Measurements from ENCODE around the gene PSAP. TPM values are rescaled to one million over a fixed set of nuclear protein-coding genes. Genes with fewer than 3 reads are reported as not detected.

The PSAP gene
- total RNA-seq, 1 experiment from 2014 or later: 490 TPM

- DNase-seq (ENCODE audit: low spot score): no peak
Observed at GRCh38 chr10:71845410-71846405, 5.3 kb downstream of the PSAP start.

DNA sequence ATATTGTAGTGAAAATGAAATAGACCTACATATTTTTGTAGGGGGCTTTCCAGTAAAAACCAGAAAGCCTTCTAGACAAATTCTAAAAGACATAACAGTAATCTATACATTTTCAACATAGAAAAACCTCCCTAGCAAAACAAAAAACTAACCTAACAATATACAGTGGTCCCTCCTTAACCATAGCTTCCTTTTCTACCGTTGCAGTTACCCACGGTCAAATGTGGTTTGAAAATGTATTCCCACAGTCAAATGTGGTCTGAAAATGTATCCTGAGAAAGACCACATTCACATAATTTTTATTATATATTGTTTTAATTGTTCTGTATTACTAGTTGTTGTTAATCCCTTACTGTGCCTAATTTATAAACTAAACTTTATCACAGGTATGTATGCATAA is 6.4 kb downstream of the PSAP start:
- no peak for DNase-seq (ENCODE audit: low spot score)

DNA sequence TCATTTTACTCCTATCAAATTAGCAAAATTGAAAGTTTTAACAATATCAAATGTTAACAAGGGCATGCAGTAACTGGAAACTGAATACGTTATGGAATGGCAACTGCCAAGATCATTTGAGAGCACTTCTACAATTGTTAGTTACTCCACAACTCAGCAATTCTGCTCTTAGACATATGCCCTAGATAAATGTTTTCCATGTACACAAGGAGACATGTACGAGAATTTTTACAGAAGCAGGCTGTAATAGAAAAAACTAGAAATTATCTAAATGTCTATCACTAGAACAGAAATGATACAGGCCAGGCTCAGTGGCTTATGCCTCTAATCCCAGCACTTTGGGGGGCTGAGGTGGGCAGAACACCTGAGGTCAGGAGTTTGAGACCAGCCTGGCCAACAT is 7.0 kb downstream of the PSAP start:
- DNase-seq (ENCODE audit: low spot score): no peak

GRCh38 chr10:71842856-71843686 is 8.0 kb downstream of the PSAP start:
- DNase-seq (ENCODE audit: low spot score): no peak

- no peak for DNase-seq (ENCODE audit: low spot score)
Observed at GRCh38 chr10:71842422-71842821, 8.6 kb downstream of the PSAP start.

DNA sequence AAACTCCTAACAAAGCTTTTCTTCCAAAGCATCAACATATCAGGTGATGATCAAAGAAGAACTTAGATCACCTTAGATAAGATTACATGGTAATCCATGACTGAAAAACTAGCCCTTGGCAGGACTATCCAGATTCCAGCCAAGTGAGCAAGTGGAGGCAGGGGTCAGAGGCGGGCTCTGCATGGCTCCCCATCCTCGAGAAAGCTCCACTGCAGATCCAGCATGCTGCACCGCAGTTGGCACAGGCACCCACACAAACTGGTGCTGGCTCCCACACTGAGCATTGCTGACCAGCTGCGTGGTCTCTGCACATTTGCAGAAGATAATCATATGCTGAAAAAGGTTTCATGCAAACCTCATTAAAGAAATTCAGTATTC is 10.1 kb downstream of the PSAP start:
- no peak for DNase-seq (ENCODE audit: low spot score)

DNA sequence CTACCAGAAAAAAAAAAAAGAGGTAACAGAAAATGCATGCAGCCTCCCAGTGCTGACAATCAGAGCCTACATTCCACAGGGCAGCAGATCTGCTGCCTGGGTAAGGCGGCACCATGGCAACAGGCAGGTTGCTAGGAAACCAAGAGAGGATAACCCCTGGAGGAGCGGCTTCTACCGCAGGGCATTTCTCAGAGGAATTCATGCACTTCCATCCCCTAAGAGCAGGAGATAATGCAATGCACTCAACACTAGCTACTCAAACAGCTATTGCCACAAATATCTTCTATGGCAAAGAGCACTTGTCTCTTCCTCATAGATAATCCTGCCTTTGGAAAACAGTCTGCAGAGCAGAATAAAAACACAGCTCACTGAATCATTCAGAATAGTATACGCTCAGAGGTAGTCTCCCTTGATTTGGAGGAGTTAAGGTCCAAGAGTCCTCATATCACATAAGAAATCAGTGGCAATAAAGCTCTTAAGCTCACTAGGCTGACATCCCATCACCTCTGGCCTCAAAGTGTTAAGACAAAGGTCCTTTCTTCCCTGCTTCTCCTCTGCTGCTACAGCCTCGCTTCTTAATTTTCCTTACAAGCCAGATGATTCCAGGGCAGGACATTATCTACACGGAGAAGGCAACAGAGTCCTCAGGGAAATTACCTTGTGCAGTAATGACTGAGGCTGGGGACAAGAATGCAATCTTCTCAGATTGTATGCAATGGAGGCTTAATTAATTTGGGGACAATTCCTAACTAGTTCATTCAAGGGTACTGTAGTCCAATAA is 10.7 kb downstream of the PSAP start:
- peak; percentile 89 for DNase-seq (ENCODE audit: low spot score)

- no peak for DNase-seq (ENCODE audit: low spot score)
Observed at GRCh38 chr10:71838264-71839211, 12.5 kb downstream of the PSAP start.

GRCh38 chr10:71837098-71837827 is 13.8 kb downstream of the PSAP start:
- DNase-seq (ENCODE audit: low spot score): no peak

- DNase-seq (ENCODE audit: low spot score): no peak
Observed at GRCh38 chr10:71836596-71836974, 14.5 kb downstream of the PSAP start.

GRCh38 chr10:71835671-71836595 is 15.1 kb downstream of the PSAP start:
- peak; percentile 79 for DNase-seq (ENCODE audit: low spot score)

DNA sequence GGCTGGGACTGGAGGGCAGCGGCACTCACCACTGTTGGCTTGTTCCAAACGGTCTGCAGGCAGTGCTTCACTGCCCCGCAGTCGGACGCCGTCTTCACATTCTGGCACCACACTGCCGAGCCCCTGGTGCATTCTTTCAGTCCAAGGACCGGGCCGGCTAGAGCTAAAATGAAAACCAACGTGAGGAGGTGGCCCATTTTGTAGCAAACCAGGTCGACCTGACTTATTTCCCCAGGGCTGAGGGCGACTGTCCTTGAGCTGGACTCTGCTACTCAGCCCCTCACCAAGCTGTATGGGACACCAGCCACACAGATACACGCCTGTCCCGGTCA is 16.7 kb downstream of the PSAP start:
- DNase-seq (ENCODE audit: low spot score): no peak

GRCh38 chr10:71833451-71834342 is 17.4 kb downstream of the PSAP start:
- DNase-seq (ENCODE audit: low spot score): no peak

DNA sequence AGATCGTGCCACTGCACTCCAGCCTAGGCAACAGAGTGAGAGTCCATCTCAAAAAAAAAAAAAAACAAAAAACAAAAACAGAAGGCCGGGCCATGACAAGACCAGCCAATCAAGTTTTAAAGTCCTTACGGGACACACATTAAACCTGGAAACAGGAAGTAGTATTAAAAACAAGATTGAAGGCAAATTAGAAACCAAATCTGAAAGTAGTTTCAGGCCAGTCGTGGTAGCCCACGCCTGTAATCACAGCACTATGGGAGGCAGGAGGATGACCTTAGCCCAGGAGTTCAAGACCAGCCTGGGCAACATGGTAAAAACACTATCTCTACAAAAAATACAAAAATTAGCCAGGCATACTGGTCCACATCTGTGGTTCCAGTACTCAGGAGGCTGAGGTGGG is 18.1 kb downstream of the PSAP start:
- no peak for DNase-seq (ENCODE audit: low spot score)

DNA sequence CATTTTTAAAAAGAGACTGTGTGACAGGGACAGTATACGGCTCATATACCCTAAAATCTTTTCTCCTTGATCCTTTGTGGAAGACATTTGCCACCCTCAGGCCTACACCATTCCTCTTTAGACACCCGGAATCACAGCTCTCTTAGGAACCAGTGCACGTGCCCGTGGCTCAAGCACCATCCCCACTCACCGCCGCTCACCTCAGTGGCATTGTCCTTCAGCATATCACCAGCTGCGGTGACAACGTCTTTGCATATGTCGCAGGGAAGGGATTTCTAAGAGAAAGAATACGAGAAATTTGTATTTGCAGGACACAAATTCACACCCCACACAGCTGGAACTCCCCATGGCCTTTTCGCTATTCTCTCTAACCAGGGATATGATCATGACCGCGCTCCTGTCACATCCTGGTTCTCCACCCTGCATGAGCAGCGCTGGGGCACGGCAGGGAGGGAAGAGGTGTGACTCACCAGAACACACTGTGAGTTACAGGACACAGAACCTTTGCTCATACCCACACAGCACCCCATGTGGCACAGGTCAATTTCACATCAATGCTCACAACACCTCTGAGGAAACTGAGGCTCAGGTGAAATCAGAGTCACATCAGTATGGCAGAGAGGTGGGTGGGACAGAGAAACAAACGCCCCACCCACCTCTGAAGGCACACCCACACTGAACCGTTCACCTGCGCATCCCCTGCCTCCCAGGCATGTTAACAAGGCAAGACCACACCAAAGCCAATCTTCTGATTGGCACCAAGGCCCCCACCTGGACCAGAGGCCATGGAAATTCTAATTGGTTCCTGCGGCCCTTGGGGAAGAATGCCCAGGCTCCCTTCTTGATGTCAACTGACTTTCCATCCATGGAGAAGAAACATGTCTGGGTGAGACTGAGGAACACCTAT is 19.2 kb downstream of the PSAP start:
- no peak for DNase-seq (ENCODE audit: low spot score)

GRCh38 chr10:71830726-71831125 is 20.3 kb downstream of the PSAP start:
- no peak for DNase-seq (ENCODE audit: low spot score)

DNA sequence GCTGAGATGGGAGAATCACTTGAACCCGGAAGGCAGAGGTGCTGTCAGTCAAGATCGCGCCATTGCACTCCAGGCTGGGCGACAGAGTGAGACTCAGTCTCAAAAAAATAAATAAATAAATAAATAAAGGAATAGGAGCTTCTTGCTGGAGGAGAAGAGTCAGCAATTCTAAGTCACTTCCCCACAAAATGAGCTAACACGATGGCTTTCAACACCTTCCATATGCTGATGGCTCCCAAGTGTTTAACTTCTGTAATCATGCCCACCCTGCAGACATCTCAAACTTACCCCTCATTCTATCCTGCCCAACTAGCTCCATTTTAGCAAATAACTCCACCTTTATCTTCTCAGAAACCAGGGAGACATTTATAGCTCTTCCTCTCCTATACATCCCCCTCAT is 21.2 kb downstream of the PSAP start:
- no peak for DNase-seq (ENCODE audit: low spot score)

Data from H4 (cell line).